IPS DF 4.7 (cell line): ENCODE data around the gene RELN.
"Not testable (repeated sequence)": the region's sequence is repeated elsewhere in the genome, so short reads cannot be mapped to it uniquely, and the experiment has no call there.

Experiments
- DNase-seq: peaks from one replicate; pipeline ENCODE4 v3.0.0-alpha.2; 2013; ENCODE audit warnings: low spot score; ENCODE audit errors: extremely low read depth

The RELN gene

GRCh38 chr7:103521937-103522336 is 467.5 kb downstream of the RELN start:
- DNase-seq, result no peak

- DNase-seq, result no peak
These were observed 484.8 kb downstream of the RELN start for GRCh38 chr7:103504505-103505135.

GRCh38 chr7:103501206-103501605 is 488.3 kb downstream of the RELN start:
- no peak for DNase-seq

- DNase-seq, result no peak
These were observed 489.5 kb downstream of the RELN start for GRCh38 chr7:103499976-103500375.

GRCh38 chr7:103487419-103487818 is 502.0 kb downstream of the RELN start:
- no peak for DNase-seq

GRCh38 chr7:103486873-103487272 is 502.6 kb downstream of the RELN start:
- DNase-seq, result not testable (repeated sequence)

- DNase-seq, result no peak
These were observed 508.7 kb downstream of the RELN start for GRCh38 chr7:103480771-103481170.

- DNase-seq, result no peak
These were observed 514.5 kb downstream of the RELN start for GRCh38 chr7:103474956-103475355.

GRCh38 chr7:103469095-103469948 is 520.1 kb downstream of the RELN start:
- no peak for DNase-seq

- no peak for DNase-seq
These were observed 522.6 kb downstream of the RELN start for GRCh38 chr7:103466814-103467213.

- DNase-seq, result no peak
These were observed 527.1 kb downstream of the RELN start for GRCh38 chr7:103462358-103462757.

- DNase-seq, result no peak
These were observed 542.1 kb downstream of the RELN start for GRCh38 chr7:103447073-103447960.

- no peak for DNase-seq
These were observed 543.4 kb downstream of the RELN start, which contains the start of gene SLC26A5 for GRCh38 chr7:103446049-103446520. SLC26A5 (minus strand) TSS chr7:103446207; CDS start chr7:103421514, 24,693 bp downstream.

- DNase-seq, result no peak
These were observed 544.0 kb downstream of the RELN start for GRCh38 chr7:103445228-103446048.

- no peak for DNase-seq
These were observed 549.8 kb downstream of the RELN start for GRCh38 chr7:103439661-103440060.

GRCh38 chr7:103437623-103438022 is 551.8 kb downstream of the RELN start:
- no peak for DNase-seq

- no peak for DNase-seq
These were observed 556.7 kb downstream of the RELN start for GRCh38 chr7:103432712-103433111.

GRCh38 chr7:103425177-103425576 is 564.3 kb downstream of the RELN start:
- DNase-seq, result no peak

- no peak for DNase-seq
These were observed 565.8 kb downstream of the RELN start for GRCh38 chr7:103423467-103424179.
